Psoas muscle (tissue), 8 donors: ENCODE measurements around the gene SCYGR1. TPM values are rescaled to one million over a fixed set of nuclear protein-coding genes. Genes with fewer than 3 reads are reported as not detected.

Source experiments
- ATAC-seq, 4 donors: fragments of 200-7000 bp; cut with Tn5 transposase; one replicate each; pipeline ENCODE4 v1.9.1; 2020; ENCODE audit warnings: moderate library complexity in 3 of 4, mild to moderate bottlenecking in 2 of 4
- DNase-seq, 2 donors: peaks; one replicate each; pipeline ENCODE4 v3.0.0-alpha.2; 2020
- H3K27ac ChIP-seq: fragments of 200-600 bp; one replicate; pipeline ENCODE4 v1.8.0; 2022
- H3K27me3 ChIP-seq, 3 donors: fragments of 200-600 bp in 1 of 3; one replicate each; pipeline versions ENCODE4 v1.6.1 to v1.8.0; 2013 to 2022; ENCODE audit warnings: low read length in 2 of 3, mild to moderate bottlenecking in 2 of 3, moderate library complexity in 1 of 3; ENCODE audit not compliant: insufficient read depth in 3 of 3
- H3K36me3 ChIP-seq, 2 donors: fragments of 200-600 bp in 1 of 2; one replicate each; pipeline versions ENCODE4 v1.6.1 to v1.8.0; 2013 to 2022; ENCODE audit warnings: low read depth in 1 of 2, mild to moderate bottlenecking in 1 of 2, moderate library complexity in 1 of 2; ENCODE audit not compliant: insufficient read depth in 1 of 2
- H3K4me1 ChIP-seq: fragments of 200-600 bp; one replicate; pipeline ENCODE4 v1.8.0; 2022
- H3K4me3 ChIP-seq: fragments of 200-600 bp; one replicate; pipeline ENCODE4 v1.8.0; 2022; ENCODE audit warnings: mild to moderate bottlenecking
- H3K9me3 ChIP-seq: fragments of 200-600 bp; one replicate; pipeline ENCODE4 v1.8.0; 2022
- CTCF ChIP-seq: fragments of 200-600 bp; IDR thresholded peaks from one replicate; pipeline ENCODE4 v1.8.0; 2022; ENCODE audit warnings: antibody characterized with exemption
- WGBS, 3 donors: extraction: QIAGEN DNeasy Blood & Tissue Kit; methylation state at CpG; one replicate each; pipeline versions ENCODE4 v1.1.6 to v1.1.7; 2013; 5-methylcytosine and 5-hydroxymethylcytosine counted together
- intact Hi-C, 2 donors: fragments of 100-400 bp; cut with DNase I; formaldehyde crosslinking; loops; one replicate each; pipeline versions ENCODE4 v1.11.0 to v1.14.2; 2022
- polyA plus RNA-seq, 3 donors: library from polyadenylated mRNA; stranded (reverse); fragments of 200-250 nt; gene quantifications; one replicate each; pipeline ENCODE4 v1.2.3, GENCODE V29; 2013
- total RNA-seq, 4 donors: library from RNA; stranded (reverse); fragmentation: NEBNext Ultra II Directional in 2 of 4; extraction: Animal tissue kit (Norgen Biotek cat#: 25700) in 2 of 4; gene quantifications; one replicate each; pipeline versions ENCODE4 v1.2.1 to v1.2.4, GENCODE V29; 2021 to 2023
- donor health status: healthy with polysubstance abuse.
- donor health status: DM: no; HTN: no; CAD: no; lungs with moderate emphysema.
- donor health status: Bipolar disorder and iron deficiency.
- donor health status: healthy.
- donor health status: DM: yes; HTN: yes; CAD: no.
- donor health status: DM: no; HTN: no; CAD: no.
- donor health status: DM: no; HTN: no; CAD: no.
- donor health status: DM: yes; HTN: yes; CAD: no.

The SCYGR1 gene
- total and polyA plus RNA-seq, 7 donors = not detected

GRCh38 chr2:227347117-227347516 lies 40.6 kb downstream of the SCYGR1 start:
- intact Hi-C loops = no loop called here
- Histone ChIP-seq H3K36me3 (peaks cover 2 to 75% of the 10 kb centered on the region in 2 donors), H3K9me3 (no peaks in the 10 kb centered on the region), H3K4me3 (no peak overlapping the region), H3K27me3 (no peaks in the 10 kb centered on the region), H3K27ac (no peak overlapping the region), H3K4me1 (no peaks in the 10 kb centered on the region)
- no peak for TF ChIP-seq CTCF
- ATAC-seq (no peak), DNase-seq (no peak)
- WGBS, 3 donors = 77 to 80% (median 80%) methylated on average over 7 of the region's 7 CpGs

- DNase-seq (no peak), ATAC-seq (no peak)
- Histone ChIP-seq H3K27me3 (no peaks in the 10 kb centered on the region), H3K27ac (no peak overlapping the region), H3K9me3 (no peaks in the 10 kb centered on the region), H3K36me3 (peaks cover 2 to 90% of the 10 kb centered on the region in 2 donors), H3K4me1 (no peaks in the 10 kb centered on the region), H3K4me3 (no peak overlapping the region)
- WGBS, 3 donors = 84 to 89% (median 85%) methylated on average over 2 of the region's 2 CpGs
- intact Hi-C loops = no loop called here
- no peak for TF ChIP-seq CTCF
These were observed 43.5 kb downstream of the SCYGR1 start for GRCh38 chr2:227344231-227344630.

DNA sequence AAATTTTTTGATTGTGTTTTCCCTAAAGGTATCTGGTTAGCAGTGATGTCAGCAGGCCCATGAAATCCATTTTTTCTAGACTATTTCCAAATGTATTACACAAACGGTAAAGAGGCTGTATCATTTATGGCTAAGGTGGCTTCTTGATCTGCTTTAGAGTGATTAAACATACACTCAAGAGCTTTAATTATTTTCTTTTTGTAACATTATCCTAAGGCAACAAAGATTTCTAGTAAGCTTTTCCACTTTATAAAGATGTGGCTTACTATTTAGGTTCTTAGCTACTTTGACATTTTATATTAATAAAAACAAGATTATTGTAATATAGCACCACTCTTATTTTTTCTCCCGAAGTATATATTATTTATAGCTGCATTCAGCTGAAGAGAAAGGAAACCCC lies 46.2 kb downstream of the SCYGR1 start:
- DNase-seq (no peak), ATAC-seq (no peak)
- H3K36me3 ChIP-seq = peaks cover 2 to 84% of the 10 kb centered on the region in 2 donors
- no peak overlapping the region for H3K4me3 ChIP-seq
- H3K9me3 ChIP-seq = no peaks in the 10 kb centered on the region
- no peak for TF ChIP-seq CTCF
- 74 to 79% (median 78%) methylated on average over 2 of the region's 2 CpGs for WGBS, 3 donors
- no peaks in the 10 kb centered on the region for H3K4me1 ChIP-seq
- intact Hi-C loops = no loop called here
- H3K27me3 ChIP-seq = no peaks in the 10 kb centered on the region
- H3K27ac ChIP-seq = no peak overlapping the region

DNA sequence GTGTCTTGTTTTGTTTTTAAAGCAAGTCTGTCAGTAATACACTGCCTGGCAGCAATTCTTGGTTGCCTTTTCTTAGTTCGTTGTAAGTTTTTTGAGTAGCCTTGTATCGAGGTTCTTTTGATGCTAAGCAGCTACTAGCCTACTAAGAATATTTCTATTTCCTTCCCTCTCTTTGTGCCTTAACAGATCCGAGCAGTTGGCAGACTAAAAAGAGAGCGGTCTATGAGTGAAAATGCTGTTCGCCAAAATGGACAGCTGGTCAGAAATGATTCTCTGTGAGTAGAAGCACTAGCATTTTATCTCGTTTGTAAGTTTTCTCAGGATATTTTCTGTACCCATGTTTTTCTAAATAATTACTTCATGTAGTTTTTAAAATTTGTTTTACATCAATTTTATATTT lies 47.6 kb downstream of the SCYGR1 start:
- intact Hi-C loops = no loop called here
- Histone ChIP-seq H3K36me3 (peaks cover 2 to 85% of the 10 kb centered on the region in 2 donors), H3K27me3 (no peaks in the 10 kb centered on the region), H3K9me3 (no peaks in the 10 kb centered on the region), H3K27ac (no peak overlapping the region), H3K4me3 (no peak overlapping the region), H3K4me1 (no peaks in the 10 kb centered on the region)
- TF ChIP-seq CTCF = no peak
- DNase-seq (no peak), ATAC-seq (no peak)
- 48 to 59% (median 48%) methylated on average over 6 of the region's 6 CpGs for WGBS, 3 donors

- H3K27me3 ChIP-seq = no peaks in the 10 kb centered on the region
- ATAC-seq = no peak
- 93 to 94% (median 94%) methylated on average over 2 of the region's 2 CpGs for WGBS, 3 donors
- H3K36me3 ChIP-seq = peaks cover 6 to 85% of the 10 kb centered on the region in 2 donors
- no peaks in the 10 kb centered on the region for H3K9me3 ChIP-seq
- no peak overlapping the region for H3K4me3 ChIP-seq
- no peak for DNase-seq
- no peaks in the 10 kb centered on the region for H3K4me1 ChIP-seq
- H3K27ac ChIP-seq = no peak overlapping the region
- TF ChIP-seq CTCF = no peak
- intact Hi-C loops = no loop called here
These were observed 48.6 kb downstream of the SCYGR1 start for GRCh38 chr2:227339098-227339599.
